Inferior parietal cortex (tissue), 1 donor: ENCODE measurements around the gene SFSWAP.
"Not testable (repeated sequence)": the region's sequence is repeated elsewhere in the genome, so short reads cannot be mapped to it uniquely, and the experiment has no call there.

ENCODE experiments used
- DNase-seq: peaks from one replicate; pipeline ENCODE4 v3.0.0-alpha.2; 2016; ENCODE audit errors: extremely low spot score

SFSWAP gene

DNA sequence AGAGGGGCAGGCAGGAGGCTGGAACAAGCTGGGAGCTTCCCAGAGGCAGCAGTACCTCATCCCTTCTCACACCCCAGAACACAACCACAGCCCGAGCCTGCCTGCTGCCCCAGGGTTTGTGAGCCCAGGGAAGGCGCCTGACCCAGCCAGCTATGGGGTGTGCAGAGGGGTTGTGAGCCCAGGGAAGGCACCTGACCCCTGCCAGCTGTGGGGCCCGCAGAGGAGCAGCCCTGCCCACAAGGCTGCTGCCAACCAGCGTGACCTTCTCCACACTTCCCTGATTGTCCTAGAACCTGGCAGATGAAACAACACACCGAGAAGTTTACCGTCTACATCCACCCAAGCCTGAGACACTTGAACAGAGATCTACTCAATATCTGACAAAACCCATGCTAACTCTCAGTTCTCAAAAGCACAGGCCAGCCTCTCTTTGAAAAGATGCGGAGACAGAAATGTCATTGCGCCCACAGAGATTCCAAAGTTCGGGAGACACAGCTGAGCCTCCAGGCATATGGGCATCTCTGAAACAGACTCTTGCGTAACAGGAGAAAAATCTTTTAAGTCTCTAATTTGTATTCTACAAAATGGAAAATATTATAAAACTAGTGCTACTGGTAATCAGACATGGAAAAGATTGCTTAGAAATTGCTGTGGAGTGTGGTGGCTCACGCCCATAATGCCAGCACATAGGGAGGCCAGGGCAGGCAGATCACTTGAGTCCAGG is 47.3 kb downstream of the SFSWAP start:
- no peak for DNase-seq

DNA sequence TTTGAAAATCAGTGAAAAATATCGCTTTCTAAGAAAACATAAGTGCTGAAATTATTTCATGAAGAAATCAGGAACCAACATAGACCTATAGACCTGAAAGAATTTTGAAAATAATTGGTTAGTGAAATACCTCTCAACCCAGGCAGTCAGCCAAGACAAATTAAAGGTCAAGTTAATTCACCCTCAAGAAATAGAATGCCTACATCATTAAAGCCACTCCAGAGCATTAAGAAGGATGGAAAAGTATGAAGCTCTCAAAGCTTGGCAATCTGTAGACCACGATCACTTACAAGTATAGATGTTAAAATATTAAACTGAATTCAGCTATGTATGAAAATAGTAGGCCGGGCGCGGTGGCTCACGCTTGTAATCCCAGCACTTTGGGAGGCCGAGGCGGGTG is 48.3 kb downstream of the SFSWAP start:
- DNase-seq, result no peak

DNA sequence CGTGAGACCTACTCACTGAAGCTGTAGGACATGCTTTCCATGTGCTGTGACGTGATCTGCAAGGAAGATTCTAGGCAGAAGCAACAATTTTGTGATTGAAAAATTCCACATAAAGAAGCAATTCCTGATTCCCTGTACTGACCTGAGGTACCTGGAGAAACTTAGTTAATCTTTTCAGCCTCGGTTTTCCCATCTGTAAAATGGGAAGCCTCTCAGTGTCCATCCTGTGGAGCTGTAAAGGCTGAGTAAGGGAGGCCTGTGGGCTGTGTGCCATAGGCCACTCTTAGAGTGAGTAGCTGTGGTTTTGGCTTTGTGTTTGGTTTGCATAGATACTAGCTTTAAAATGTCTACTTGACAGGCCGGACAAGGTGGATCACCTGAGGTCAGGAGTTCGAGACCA is 50.7 kb downstream of the SFSWAP start:
- no peak for DNase-seq

DNA sequence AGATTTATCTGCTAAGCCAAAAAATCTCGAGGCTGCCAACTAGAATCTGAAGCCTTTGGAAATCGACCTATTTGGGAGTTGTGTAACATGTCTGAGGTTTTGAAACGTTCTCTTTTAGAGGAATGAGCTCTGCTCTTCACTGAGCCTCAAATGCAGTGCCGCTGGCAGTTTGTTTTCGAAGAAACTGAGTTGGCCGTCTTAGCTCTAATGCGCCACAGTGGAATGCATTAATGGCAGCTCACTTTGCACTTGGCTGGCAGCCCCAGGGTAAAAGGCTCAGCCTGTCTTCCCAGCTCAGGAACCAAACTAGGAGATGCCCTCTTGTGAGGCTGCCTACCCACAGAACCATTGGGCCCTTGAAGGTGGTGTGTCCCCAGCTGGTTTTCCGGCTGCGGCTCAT is 53.8 kb downstream of the SFSWAP start:
- DNase-seq, result no peak

DNA sequence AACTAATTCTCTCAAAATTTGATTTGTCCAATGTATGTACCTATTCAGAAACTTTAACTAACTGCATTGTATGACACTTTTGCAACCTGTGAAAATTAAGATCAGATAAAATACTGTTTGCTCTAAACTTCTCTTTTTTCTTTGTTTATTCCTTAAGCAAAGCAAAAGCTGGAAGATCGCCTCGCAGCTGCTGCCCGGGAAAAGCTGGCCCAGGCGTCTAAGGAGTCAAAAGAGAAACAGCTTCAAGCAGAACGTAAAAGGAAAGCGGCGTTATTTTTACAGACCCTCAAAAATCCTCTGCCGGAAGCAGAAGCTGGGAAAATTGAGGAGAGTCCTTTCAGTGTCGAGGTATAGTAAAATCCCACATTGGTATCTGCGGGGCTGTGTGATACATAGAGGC is 55.1 kb downstream of the SFSWAP start:
- no peak for DNase-seq

DNA sequence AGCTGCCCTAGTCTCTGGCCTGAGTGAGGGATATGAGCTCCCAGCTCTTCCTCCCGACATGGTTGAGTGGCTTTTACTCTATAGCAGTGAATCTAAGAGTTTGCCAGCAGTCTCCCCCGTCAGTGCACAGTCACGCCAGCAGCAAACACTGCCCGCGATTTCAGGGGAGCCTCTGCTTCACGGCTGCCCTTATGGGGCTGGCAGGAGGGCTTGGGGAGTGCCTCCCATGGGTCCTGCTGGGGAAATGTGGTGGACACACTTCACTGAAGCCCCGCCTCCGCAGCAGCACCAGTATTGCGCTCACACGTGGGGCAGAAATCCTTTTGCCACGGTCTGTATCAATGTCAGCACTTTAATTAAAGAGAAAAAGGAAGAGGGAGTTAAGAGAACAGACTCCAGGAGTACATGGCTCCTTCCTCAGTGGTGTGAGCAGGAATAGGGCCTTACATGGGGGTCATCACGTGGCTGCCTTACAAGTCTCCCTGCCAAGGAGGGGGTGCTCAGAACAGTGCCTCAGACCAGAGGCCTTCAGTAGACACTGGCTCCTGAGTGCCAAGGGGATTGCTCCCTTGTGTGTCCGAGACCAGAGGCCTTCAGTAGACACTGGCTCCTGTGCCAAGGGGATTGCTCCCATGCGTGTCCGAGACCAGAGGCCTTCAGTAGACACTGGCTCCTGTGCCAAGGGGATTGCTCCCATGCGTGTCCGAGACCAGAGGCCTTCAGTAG is 55.7 kb downstream of the SFSWAP start:
- no peak for DNase-seq

DNA sequence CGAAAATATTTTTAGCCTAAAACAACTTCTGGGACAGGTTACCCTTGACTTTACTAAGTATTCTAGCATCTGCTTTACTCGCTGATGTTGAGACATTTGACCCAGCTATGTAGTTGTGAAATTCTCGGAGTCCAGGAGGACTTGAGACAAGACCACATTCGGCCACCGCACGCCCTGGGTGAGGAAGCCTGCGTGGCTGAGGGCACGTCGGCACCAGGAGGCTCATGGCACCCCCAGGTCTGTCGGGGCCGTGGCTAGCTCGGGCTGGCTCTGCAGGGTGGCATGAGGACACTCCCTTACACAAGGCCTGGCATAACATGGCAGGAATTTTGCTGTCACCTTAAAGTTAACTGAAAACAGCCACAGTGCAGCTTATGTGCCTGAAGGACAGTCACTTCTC is 59.2 kb downstream of the SFSWAP start:
- DNase-seq, result no peak

DNA sequence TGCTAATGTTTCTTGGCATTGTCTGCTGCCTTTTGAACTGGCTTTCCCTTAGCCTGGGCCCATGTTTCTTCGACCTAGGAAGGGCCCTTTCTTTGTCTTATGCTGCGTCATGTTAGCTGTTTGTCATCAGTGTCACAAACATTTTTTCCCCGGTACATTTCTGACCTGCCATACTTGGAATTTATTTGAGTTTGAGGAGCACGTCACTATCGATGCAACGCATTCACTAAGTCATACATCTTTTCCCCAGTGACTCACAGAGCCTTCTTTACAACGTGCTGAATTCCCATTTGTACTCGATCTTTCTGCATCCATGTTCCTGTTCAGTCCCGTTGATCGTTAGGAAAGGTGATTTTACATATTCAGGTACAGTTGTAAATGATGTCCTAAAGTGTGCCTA is 61.1 kb downstream of the SFSWAP start:
- no peak for DNase-seq

DNA sequence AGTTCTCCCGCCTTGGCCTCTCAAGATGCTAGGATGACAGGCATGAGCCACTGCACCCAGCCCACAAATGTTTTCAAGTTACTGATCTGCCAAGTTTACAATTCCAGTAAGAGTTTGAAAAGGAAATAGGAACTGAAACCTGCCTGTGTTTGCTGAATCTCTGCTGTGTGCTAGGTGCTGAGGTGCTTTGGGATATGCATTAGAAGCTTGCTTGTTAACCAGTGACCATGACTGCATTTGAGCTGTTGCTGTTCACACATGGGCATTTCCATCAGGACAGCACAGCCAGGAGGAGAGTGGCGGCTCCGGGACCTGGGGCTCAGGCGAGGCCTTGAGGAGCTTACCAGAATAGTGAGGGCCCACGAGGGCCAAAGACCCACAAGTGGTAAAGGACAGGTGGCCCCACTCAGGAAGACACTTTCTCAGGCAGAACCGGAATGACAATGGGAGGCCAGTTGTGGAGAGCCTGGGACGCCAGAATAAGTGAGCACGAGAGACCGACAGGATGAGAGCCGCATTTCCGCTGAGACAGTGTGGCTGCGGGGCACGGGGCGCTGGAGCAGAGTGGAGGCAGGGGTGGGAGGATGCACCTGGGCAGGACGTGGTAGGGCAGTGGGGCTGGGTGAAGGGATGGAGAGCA is 62.8 kb downstream of the SFSWAP start:
- no peak for DNase-seq

DNA sequence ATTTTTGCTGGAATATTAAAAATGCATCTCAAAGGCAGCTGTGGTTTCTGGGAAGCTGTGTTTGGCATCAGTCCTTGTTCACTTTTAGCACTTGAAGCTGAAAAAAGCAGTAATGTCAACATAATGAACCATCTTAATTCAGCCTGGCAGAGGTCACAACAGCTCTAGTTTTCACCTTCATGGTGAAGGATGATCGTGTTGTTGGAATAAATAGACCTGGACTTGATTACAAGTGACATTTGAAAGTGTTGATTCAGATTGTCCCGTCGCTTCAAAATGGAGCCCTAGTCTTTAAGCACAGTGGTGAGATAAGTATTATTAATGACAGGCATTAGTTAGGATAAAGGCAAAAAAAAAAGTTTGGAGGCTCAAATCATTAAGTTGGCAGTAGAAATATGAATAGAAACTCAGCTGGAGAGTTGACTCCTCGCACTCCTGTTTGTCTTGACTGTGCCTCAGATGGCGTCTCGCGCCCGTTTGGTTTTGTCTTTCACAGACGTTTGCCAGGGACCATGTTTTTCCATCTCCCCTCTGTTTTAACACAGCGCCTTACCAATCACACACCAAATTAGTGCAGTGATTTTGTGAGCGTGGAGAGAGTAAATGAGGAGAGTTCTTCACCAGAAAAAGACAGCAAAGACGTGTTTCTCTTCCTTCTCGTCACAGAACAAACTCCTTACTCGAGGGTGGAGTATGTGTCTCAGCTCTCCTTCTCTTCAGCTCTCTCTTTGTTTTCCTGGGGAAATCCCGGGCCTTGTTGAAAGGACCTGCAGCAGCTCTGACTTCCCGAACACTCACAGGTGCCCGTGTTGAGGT is 63.9 kb downstream of the SFSWAP start:
- DNase-seq, result no peak

DNA sequence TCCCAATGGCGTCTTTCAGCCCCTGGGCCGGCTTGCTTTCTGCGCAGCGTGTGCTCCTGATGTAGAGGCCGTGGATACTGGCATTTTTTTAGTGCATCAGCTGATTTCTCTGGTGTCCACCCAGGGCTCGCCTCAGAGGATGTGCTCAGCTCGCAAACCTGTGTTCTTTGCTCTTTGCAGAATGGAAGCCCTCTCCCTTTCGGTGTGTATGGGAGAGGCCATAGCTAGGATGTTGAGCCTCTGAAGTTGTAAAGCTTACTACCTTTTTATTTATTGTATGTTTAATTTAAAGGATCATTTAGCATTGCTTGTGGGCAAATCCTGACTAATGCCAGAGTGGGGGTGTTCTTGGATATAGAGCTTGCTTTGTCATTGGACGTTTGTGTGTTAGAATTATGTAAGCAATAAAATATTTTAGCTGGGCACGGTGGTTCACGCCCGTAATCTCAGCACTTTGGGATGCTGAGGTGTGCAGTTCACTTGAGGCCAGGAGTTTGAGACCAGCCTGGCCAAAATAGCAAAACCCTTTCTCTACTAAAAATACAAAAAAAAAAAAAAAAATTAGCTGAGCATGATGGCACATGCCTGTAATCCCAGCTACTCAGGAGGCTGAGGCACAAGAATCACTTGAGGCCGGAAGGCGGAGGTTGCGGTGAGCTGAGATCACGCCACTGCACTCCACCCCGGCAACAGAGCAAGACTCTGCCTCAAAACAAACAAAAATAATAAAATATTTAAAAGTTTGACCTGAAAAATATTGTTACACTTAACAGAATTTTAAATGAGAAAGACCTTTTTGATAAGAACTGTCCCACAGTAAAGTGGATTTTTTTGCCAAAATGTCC is 64.7 kb downstream of the SFSWAP start:
- no peak for DNase-seq

DNA sequence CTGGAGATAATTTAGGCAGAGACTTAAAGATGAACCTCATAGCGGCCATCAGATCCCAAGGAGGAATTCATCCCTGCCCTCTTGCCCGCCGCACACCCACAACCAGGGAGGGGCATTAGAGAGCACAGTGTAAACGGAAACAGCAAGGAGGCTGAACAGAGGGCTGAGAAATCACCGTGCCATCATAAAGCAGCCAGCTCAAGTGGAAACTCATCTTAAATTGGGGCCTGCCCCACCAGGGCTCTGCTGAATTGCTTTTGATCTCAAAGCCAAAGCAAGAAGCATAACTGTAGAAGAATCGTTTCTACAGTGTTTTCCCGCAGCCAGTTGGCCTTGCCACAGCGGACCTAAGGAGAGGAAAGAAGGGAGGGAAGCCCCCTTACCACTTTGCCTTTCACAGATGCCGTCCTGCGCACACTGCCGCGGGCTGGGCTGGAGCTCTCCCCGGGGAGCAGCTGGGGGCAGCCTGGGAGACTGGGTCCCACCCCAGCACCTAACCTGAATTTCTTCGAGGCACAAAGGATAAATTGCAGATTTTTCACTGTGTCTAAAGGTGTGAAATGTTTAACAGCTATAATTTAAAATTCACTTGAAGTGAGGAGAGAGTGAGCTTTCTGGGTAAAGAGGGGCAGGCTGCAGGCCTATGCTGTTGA is 65.5 kb downstream of the SFSWAP start:
- no peak for DNase-seq

DNA sequence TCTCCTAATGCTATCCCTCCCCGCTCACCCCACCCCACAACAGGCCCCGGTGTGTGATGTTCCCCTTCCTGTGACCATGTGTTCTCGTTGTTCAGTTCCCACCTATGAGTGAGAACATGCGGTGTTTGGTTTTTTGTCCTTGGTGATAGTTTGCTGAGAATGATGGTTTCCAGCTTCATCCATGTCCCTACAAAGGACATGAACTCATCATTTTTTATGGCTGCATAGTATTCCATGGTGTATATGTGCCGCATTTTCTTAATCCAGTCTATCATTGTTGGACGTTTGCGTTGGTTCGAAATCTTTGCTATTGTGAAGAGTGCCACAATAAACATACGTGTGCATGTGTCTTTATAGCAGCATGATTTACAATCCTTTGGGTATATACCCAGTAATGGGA is 66.4 kb downstream of the SFSWAP start:
- not testable (repeated sequence) for DNase-seq

DNA sequence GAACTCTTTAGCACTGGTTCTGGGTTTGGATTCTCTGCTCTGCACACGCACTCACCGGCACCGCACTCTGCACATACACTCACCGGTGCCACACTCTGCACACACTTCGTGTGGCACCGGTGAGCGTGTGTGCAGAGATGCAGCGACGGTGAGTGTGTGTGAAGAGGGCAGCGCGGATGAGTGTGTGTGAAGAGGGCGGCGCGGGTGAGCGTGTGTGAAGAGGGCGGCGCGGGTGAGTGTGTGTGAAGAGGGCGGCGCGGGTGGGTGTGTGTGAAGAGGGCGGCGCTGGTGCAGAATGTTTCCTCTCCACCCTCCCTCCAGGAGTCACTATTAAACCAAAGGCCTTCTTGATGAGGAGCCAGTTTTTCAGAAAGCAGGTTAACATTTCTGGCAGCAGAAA is 68.1 kb downstream of the SFSWAP start:
- no peak for DNase-seq

DNA sequence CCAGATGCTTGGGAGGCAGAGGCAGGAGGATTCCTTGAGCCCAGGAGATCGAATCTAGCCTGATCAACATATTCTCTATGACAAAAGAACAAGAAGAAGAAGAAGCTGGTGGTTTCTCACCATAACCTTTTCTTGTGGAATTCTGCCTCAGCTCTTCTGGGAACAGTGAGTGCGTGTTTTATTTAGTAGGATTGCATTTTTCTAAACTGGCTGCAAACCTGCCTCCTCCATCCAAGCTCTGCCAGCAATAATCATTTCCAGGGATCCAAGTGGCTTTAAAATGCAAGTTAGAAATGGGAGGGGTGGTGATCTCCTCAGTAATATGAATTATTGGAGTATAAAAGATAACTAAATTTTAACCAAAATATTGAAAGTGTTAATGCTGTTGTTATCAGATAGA is 71.2 kb downstream of the SFSWAP start:
- DNase-seq, result no peak

DNA sequence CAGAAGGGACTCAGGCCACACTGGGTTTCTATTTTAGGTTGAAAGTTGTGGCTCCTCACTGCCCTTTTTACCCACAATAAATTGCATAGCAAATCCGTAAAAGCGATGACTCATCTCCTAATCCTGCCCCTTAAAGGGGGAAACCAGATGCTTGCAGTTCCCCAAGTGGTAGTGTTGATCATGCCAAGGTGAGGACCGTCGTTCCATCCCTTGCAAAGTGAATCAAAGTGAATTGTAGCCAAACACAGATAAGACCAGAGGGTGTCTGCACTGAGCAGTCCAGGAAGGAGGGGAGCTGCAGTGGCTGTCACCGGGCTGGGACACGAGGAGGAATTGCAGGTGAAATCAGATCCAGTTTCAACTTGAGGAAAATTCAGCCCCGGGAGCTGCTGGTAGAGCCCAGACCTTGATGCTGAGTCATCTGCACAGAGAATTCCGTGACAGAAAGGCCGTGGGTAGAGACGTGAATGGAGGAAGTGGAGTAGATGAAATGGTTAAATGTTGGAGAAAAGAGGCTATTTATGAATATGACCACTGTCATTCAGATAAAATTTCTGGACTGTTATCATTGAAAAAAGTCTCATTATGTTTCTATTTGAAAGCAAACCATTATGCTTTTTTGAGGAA is 73.1 kb downstream of the SFSWAP start:
- DNase-seq, result no peak

DNA sequence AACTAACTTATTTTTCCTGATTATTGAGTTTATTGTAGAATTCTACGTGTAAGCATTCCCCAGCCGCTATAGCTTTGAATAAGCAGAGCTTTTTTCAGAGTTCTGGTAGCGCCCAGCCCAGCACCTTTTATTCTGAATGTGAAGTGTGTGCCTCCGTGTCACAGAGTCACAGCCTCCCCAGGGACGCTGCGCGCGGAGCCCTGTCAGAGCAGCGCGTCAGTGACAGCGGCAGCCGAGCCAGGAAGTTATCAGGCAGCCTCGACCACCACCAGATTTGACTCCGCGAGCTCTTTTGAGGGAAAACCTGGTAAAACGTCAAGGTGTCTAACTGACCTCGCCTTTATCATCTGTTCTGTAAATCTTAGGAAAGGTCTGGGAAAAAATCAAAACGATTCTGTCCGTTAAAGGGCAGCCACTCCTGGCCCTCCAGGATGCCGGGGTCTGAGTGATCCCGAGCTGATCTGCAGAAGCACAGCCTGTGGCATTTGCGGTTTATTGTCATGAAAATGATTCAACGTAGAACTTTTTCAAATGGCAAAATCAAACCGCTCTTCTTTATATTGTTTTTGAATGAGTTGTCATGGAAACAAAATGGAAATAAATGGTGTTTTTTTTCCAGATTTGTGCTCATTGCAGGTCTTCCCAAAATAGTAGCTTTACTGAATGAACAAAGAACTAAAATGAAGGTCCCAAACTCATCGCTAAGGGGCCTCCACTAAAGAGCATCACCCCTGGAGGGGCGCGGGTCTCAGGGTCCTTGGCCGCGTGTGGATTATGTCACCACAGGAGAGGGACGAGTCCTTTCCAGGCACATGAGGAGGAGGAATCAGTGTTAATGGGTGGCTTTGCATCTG is 74.2 kb downstream of the SFSWAP start:
- no peak for DNase-seq

DNA sequence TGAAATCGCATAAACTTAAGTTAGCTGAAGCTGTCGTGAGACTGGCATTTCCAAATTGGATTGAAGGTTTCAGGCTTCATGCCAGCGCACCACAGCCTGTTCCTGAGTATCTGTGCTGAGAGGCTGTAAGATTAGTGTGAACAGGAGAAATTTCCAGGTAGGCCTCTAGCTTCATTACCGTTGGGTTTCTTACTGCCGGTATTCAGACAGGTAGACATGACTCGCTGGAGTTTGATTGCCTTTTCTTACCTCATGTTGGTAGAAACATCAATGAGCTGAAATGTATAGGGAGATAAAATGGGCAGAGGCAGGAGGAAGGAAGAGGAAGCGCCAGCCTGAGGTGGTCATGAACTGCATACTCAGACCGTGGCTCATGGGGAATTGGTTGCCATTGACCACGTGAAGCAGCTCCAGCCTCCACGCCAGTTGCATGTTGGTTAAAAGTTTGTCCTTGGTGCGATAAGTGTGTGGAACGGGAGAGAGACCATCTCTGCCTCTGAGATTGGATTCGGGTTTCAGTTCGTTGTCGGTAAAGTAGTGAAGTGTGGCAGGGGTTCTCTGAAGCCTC is 75.0 kb downstream of the SFSWAP start:
- DNase-seq, result no peak

DNA sequence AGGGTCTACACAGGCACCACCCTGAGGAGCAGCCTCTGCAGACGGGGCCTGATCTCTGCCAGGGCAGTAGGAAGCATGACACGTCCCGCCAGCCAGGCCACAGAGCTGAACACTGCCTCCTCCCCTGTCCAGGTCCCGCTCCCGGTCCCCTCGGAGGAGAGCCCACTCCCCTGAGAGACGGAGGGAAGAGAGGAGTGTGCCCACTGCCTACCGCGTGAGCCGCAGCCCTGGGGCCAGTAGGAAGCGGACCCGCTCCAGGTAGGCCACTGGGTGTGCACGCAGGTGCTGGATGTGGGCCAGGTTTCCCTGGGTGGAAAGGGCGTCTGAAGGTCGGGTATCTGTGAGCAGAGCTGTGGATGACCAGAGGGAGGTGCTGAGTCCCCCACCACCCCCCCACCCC is 75.4 kb downstream of the SFSWAP start:
- no peak for DNase-seq
